ENCODE measurements around the gene NOL4. TPM values are rescaled to one million over a fixed set of nuclear protein-coding genes. Genes with fewer than 3 reads are reported as not detected.

The NOL4 gene
- total RNA-seq, 1 experiment from 2014 or later = 0.06 TPM

DNA sequence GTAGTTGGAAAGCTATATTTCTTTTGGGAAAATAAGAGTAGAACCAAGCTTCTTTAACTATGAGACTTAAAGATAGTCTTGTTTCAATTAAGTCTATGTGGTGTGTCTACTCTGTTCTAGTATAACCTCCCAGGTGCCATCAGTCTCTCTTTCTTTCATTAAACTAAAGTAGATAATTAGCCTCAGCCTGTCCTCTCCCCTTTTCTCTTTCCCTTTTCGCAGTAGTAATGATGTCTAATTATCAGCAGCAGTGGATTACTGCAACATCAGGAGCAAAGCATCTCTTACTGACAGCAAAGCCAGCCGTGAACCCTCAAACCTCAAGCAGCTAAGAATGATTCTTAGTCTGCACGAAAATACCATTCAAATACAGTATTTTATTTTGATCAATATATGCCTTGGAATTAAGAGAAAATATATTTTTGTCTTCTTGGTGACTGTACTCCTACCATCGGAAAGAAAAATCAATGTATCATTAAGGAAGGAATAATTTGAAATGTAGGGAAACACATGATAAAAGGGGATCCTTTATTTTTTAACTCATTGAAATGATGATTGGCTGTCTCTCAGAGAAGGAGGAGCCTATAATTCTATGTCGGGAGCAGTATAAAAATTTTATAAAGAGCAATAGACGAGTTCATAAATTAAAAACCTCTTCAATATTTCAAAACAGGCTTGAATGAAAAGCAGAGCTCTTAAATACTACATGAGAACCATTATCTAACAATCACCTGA, 4.5 kb downstream of the NOL4 start:
- Histone ChIP-seq H3K4me1 (no peaks in the 10 kb centered on the region), H3K4me3 (no peak overlapping the region), H3K9me3 (replicated peaks) (no peaks in the 10 kb centered on the region), H3K36me3 (no peaks in the 10 kb centered on the region), H3K27ac (no peak overlapping the region), H3K27me3 (peaks cover 11% of the 10 kb centered on the region)
- DNase-seq = no peak

DNA sequence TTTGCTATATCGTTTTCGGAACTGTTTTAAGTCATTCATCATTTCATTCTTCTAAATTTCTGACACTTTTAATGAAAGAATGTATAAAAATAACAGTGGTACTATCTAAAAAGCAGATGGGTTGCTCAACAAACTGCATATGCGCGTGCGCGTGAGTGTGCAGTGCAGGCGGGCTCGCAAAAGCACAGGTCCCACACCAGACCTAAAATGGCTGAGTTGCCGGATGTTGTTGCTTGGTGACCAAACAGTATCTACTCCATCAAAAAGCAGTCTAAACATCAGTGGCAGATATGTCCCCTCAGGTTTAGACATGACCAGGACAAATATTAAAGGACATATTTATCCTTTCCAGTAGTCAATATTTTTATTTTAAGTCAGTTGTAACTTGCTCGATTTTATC, 5.1 kb downstream of the NOL4 start:
- Histone ChIP-seq H3K27me3 (peaks cover 11% of the 10 kb centered on the region), H3K9me3 (replicated peaks) (no peaks in the 10 kb centered on the region), H3K4me3 (no peak overlapping the region), H3K4me1 (no peaks in the 10 kb centered on the region), H3K36me3 (no peaks in the 10 kb centered on the region), H3K27ac (no peak overlapping the region)
- no peak for DNase-seq

DNA sequence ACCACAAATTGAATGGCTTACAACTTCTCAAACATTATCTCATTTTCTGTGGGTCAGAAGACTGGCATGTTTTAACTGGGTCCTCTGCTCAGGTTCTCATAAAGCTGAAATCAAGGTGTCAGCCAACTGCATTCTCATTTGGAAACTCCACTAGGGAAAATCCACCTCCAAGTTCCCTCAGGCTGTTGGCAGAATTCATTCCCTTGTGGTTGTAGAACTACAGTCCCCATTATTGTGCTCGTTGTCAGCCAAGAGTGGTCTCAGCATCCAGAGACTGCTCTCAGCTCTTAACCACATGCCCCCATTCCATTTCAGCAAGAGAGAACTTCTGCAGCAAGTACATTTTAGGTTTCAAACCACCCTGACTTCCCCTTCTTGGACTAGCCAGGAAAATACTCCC, 12.2 kb downstream of the NOL4 start:
- H3K9me3 ChIP-seq (replicated peaks) = no peaks in the 10 kb centered on the region
- H3K4me3 ChIP-seq = no peak overlapping the region
- no peaks in the 10 kb centered on the region for H3K36me3 ChIP-seq
- no peak overlapping the region for H3K27ac ChIP-seq
- DNase-seq = no peak
- H3K4me1 ChIP-seq = no peaks in the 10 kb centered on the region
- no peaks in the 10 kb centered on the region for H3K27me3 ChIP-seq

GRCh38 chr18:34207344-34207851, 17.3 kb downstream of the NOL4 start:
- Histone ChIP-seq H3K9me3 (replicated peaks) (no peaks in the 10 kb centered on the region), H3K27ac (no peak overlapping the region), H3K36me3 (no peaks in the 10 kb centered on the region), H3K4me3 (no peak overlapping the region), H3K4me1 (no peaks in the 10 kb centered on the region), H3K27me3 (no peaks in the 10 kb centered on the region)
- no peak for DNase-seq

DNA sequence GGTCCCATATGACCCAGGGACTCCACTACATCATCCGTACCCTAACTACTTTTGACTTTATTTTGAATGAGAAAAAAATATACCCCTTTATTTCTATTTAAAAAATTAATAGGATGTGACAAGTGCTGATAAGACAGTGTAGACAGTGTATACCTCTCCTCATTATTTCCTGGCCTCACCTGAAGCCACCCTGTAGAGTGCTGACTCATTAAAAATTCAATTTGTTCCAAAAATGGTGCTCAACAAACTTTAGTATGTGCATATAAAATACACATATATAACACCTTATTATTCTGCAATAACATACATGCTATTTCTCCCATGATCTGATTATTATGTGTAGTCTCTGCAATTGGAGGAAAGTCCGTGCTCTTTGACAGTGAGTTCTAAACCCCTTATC, 20.8 kb downstream of the NOL4 start:
- no peaks in the 10 kb centered on the region for H3K4me1 ChIP-seq
- no peaks in the 10 kb centered on the region for H3K36me3 ChIP-seq
- no peaks in the 10 kb centered on the region for H3K27me3 ChIP-seq
- DNase-seq = no peak
- no peak overlapping the region for H3K4me3 ChIP-seq
- no peak overlapping the region for H3K27ac ChIP-seq
- H3K9me3 ChIP-seq (replicated peaks) = no peaks in the 10 kb centered on the region

- no peak for DNase-seq
- Histone ChIP-seq H3K27ac (no peak overlapping the region), H3K4me1 (no peaks in the 10 kb centered on the region), H3K9me3 (replicated peaks) (no peaks in the 10 kb centered on the region), H3K36me3 (no peaks in the 10 kb centered on the region), H3K27me3 (no peaks in the 10 kb centered on the region), H3K4me3 (no peak overlapping the region)
Measured at GRCh38 chr18:34196256-34196655, 28.5 kb downstream of the NOL4 start.

DNA sequence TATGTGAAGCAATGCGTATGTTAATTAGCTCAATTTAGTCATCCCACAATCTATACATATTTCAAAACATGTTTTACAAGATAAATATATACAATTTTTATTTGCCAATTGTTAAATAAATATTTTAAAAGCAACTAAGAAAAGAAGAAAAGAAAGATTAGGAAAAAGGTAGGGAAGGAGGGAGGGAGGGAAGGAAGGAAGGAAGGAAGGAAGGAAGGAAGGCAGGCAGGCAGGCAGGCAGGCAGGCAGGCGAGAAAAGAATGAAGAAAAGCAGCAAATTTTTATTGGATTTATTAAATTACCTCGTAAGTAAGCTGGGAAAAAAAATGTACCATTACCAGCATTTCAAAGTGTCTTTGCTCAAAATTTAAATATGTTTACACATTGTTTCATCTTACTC, 30.5 kb downstream of the NOL4 start:
- no peak overlapping the region for H3K4me3 ChIP-seq
- no peaks in the 10 kb centered on the region for H3K9me3 ChIP-seq (replicated peaks)
- H3K27ac ChIP-seq = no peak overlapping the region
- no peaks in the 10 kb centered on the region for H3K4me1 ChIP-seq
- no peaks in the 10 kb centered on the region for H3K36me3 ChIP-seq
- no peaks in the 10 kb centered on the region for H3K27me3 ChIP-seq
- no peak for DNase-seq

DNA sequence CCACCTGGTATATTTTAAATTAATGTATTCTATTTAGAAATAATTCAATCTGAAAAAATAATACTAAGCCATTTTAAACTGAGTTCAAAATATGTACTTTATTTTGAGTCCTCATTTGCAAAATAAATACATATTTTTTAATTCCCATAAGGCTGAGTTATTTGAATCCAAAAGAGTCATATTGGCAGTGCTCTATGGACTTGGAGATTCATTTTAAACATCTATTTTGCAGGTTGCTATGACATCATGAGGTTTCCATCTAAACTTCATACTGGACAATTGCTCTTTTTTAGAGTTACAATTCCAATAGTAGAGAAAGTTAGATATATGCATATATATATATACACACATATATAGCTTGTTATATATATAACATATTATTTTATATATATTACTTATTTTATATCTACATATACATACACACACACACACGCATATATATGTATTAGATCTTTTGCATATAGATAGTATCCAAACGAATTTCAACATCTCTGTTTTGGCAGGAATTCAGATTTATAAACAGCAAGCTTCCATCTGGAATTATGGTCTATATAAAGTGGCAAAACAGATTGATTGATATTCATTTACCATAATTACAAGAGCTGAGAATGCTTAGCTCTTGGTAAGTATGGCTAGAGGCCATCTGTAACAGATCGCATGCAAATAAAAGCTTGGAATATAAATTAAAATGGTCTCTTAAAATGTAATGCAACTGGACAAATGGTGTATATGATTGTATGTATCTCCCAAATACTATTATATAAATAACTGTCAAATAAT, 34.9 kb downstream of the NOL4 start:
- Histone ChIP-seq H3K27ac (no peak overlapping the region), H3K4me3 (no peak overlapping the region), H3K27me3 (no peaks in the 10 kb centered on the region), H3K36me3 (no peaks in the 10 kb centered on the region), H3K4me1 (no peaks in the 10 kb centered on the region), H3K9me3 (replicated peaks) (no peaks in the 10 kb centered on the region)
- no peak for DNase-seq
